ENCODE measurements around the gene LRRTM4.

GRCh38 chr2:77520641-77521547 is 1.3 kb downstream of the LRRTM4 start:
- TF ChIP-seq FOXP2 (optimal IDR thresholded peaks at IDR 0.05; ENCODE audit: borderline replicate concordance, extremely low read depth, extremely low read length, insufficient read depth): no peak
- TF ChIP-seq TAF1 (IDR thresholded peaks at IDR 0.05; ENCODE audit: borderline replicate concordance, insufficient read depth, low read length): no peak
- TF ChIP-seq REST (IDR thresholded peaks at IDR 0.05; ENCODE audit: insufficient read depth in 1 of 2, low read depth in 2 of 2, low read length in 2 of 2): no peak
- TF ChIP-seq POLR2AphosphoS5 (IDR thresholded peaks at IDR 0.05; ENCODE audit: low read depth, low read length): no peak
- TF ChIP-seq SIN3A (IDR thresholded peaks at IDR 0.05; ENCODE audit: borderline replicate concordance, insufficient read depth, low read length): no peak
